HepG2 (cell line): ENCODE results near the gene ZMAT2. TPM values are rescaled to one million over a fixed set of nuclear protein-coding genes. Genes with fewer than 3 reads are reported as not detected.

ENCODE experiments used
- EZH2 ChIP-seq: conservative IDR thresholded peaks from 2 replicates; pipeline ENCODE4 v1.6.1; 2012; ENCODE audit warnings: mild to moderate bottlenecking, low read depth, low read length, moderate library complexity
- HOXD1 ChIP-seq: sonication (generic); formaldehyde crosslinking; IDR thresholded peaks from 2 replicates; pipeline ENCODE4 v1.5.0; 2020; ENCODE audit warnings: missing genetic modification reagents
- JDP2 ChIP-seq: sonication (generic); formaldehyde crosslinking; IDR thresholded peaks from 2 replicates; pipeline ENCODE4 v1.8.1; 2022; ENCODE audit warnings: missing genetic modification reagents, borderline replicate concordance
- KLF11 ChIP-seq: IDR thresholded peaks from 2 replicates; pipeline ENCODE4 v1.6.1; 2016; ENCODE audit warnings: missing compliant biosample characterization
- KLF6 ChIP-seq: IDR thresholded peaks from 2 replicates; pipeline ENCODE4 v1.8.0; 2016; ENCODE audit warnings: missing biosample characterization, missing genetic modification reagents
- KMT2A ChIP-seq: sonication (generic); formaldehyde crosslinking; IDR thresholded peaks from 2 replicates; pipeline ENCODE4 v1.4.0; 2020; ENCODE audit warnings: missing genetic modification reagents
- MTA1 ChIP-seq: sonication (generic); formaldehyde crosslinking; IDR thresholded peaks from 2 replicates; pipeline ENCODE4 v1.4.0; 2020; ENCODE audit warnings: missing genetic modification reagents, mild to moderate bottlenecking, borderline replicate concordance
- NR1H2 ChIP-seq: sonication (generic); formaldehyde crosslinking; IDR thresholded peaks from 2 replicates; pipeline ENCODE4 v1.8.1; 2022; ENCODE audit warnings: low read depth, missing genetic modification reagents, borderline replicate concordance
- RELA ChIP-seq: sonication (generic); formaldehyde crosslinking; IDR thresholded peaks from 2 replicates; pipeline ENCODE4 v1.4.0; 2020; ENCODE audit warnings: missing genetic modification reagents
- REXO4 ChIP-seq: sonication (generic); formaldehyde crosslinking; IDR thresholded peaks from 2 replicates; pipeline ENCODE4 v1.8.0; 2022; ENCODE audit warnings: missing genetic modification reagents, mild to moderate bottlenecking, borderline replicate concordance
- TBX2 ChIP-seq: sonication (generic); formaldehyde crosslinking; IDR thresholded peaks from 2 replicates; pipeline ENCODE4 v1.5.0; 2020; ENCODE audit warnings: missing genetic modification reagents, mild to moderate bottlenecking, borderline replicate concordance
- TOPORS ChIP-seq: sonication (generic); formaldehyde crosslinking; IDR thresholded peaks from 2 replicates; pipeline ENCODE4 v1.8.0; 2023; ENCODE audit warnings: mild to moderate bottlenecking, missing genetic modification reagents
- ZKSCAN1 ChIP-seq: fragments of 150-350 bp; IDR thresholded peaks from 2 replicates; pipeline ENCODE4 v1.6.1; 2014; ENCODE audit warnings: low read length
- ZNF383 ChIP-seq: sonication (generic); formaldehyde crosslinking; IDR thresholded peaks from 2 replicates; pipeline ENCODE4 v1.4.0; 2020; ENCODE audit warnings: missing genetic modification reagents, mild to moderate bottlenecking, borderline replicate concordance
- polyA plus RNA-seq, 8 experiments: library from polyadenylated mRNA; depleted of rRNA in 3 of 8; stranded (reverse) in 7 of 8; unstranded in 1 of 8; fragments of >200 nt; fragmentation: Illumina TruSeq in 4 of 8; extraction: Trizol in 4 of 8; gene quantifications; 2 replicates each; pipeline versions ENCODE4 v1.2.1 to v1.2.3, GENCODE V29; 2011 to 2016; ENCODE audit warnings: low read depth in 4 of 8, missing spikeins in 1 of 8, mixed read lengths in 1 of 8; ENCODE audit not compliant: insufficient read depth in 1 of 8
- total RNA-seq, 5 experiments: library from RNA; depleted of rRNA; stranded (reverse); fragments of >200 nt; fragmentation: Illumina TruSeq; extraction: Trizol; gene quantifications; 2 replicates each; pipeline ENCODE4 v1.2.3, GENCODE V29; 2016; ENCODE audit warnings: low read depth in 1 of 5
- TF ChIP-seq, protein P1 (sequence below): sonication (generic); formaldehyde crosslinking; conservative IDR thresholded peaks from 2 replicates; pipeline ENCODE4 v1.8.1; 2023; ENCODE audit warnings: missing genetic modification reagents
- TF ChIP-seq, protein P2 (sequence below): sonication (generic); formaldehyde crosslinking; IDR thresholded peaks from 2 replicates; pipeline ENCODE4 v1.4.0; 2020; ENCODE audit warnings: missing genetic modification reagents
- TF ChIP-seq, protein P3 (sequence below): sonication (generic); formaldehyde crosslinking; IDR thresholded peaks from 2 replicates; pipeline ENCODE4 v1.5.0; 2020; ENCODE audit warnings: mild to moderate bottlenecking, missing genetic modification reagents, borderline replicate concordance
- TF ChIP-seq, protein P4 (sequence below): sonication (generic); formaldehyde crosslinking; IDR thresholded peaks from 2 replicates; pipeline ENCODE4 v1.4.0; 2020; ENCODE audit warnings: missing genetic modification reagents
- TF ChIP-seq, protein P5 (sequence below): sonication (generic); formaldehyde crosslinking; IDR thresholded peaks from 2 replicates; pipeline ENCODE4 v1.5.0; 2020; ENCODE audit warnings: missing genetic modification reagents

ZMAT2 gene
- total and polyA plus RNA-seq, 2 of the 13 experiments (the other 11 are each of a cell fraction or from before 2014, with no cell fraction given), result 35.4 to 92.8 TPM

DNA sequence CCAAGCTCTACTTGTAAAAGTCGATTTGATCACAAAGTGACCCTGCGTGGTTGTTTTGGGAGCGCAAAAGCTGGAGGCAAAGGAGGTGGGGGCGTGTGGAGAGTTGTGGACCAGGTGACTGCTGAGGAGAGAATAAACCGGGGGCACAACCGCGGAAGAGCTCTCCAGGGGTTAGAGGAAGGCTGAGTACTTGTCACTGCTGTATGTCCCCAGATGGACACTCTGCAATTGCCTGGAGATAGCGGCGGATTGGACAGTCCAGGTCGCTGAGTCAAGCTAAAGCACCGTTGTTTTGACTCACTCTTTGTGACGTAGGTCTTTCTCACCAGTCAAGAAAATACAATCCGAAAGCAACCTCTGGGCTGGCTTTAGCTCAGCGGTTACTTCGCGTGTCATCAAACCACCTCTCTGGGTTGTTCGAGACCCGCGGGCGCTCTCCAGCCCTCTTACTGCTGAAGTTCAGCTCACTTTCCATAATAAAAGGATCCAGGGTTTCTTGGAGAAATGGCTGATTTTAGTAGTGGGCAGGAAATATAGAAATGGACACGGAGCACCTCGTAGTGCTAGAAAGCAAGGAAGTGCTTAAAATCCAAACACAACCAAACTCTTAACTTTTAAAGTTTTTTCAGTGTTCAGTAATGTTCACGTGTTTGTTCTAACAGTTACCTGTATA lies 25.7 kb downstream of the ZMAT2 start (continued):
- TF ChIP-seq, protein P1, sequence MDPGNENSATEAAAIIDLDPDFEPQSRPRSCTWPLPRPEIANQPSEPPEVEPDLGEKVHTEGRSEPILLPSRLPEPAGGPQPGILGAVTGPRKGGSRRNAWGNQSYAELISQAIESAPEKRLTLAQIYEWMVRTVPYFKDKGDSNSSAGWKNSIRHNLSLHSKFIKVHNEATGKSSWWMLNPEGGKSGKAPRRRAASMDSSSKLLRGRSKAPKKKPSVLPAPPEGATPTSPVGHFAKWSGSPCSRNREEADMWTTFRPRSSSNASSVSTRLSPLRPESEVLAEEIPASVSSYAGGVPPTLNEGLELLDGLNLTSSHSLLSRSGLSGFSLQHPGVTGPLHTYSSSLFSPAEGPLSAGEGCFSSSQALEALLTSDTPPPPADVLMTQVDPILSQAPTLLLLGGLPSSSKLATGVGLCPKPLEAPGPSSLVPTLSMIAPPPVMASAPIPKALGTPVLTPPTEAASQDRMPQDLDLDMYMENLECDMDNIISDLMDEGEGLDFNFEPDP (CRISPR knock-in tag), result no peak
- TF ChIP-seq, protein P2, sequence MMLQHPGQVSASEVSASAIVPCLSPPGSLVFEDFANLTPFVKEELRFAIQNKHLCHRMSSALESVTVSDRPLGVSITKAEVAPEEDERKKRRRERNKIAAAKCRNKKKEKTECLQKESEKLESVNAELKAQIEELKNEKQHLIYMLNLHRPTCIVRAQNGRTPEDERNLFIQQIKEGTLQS (CRISPR knock-in tag), result no peak; the same call in 1 of the 2 replicates
- no peak for TF ChIP-seq JDP2
- TF ChIP-seq, protein P3, sequence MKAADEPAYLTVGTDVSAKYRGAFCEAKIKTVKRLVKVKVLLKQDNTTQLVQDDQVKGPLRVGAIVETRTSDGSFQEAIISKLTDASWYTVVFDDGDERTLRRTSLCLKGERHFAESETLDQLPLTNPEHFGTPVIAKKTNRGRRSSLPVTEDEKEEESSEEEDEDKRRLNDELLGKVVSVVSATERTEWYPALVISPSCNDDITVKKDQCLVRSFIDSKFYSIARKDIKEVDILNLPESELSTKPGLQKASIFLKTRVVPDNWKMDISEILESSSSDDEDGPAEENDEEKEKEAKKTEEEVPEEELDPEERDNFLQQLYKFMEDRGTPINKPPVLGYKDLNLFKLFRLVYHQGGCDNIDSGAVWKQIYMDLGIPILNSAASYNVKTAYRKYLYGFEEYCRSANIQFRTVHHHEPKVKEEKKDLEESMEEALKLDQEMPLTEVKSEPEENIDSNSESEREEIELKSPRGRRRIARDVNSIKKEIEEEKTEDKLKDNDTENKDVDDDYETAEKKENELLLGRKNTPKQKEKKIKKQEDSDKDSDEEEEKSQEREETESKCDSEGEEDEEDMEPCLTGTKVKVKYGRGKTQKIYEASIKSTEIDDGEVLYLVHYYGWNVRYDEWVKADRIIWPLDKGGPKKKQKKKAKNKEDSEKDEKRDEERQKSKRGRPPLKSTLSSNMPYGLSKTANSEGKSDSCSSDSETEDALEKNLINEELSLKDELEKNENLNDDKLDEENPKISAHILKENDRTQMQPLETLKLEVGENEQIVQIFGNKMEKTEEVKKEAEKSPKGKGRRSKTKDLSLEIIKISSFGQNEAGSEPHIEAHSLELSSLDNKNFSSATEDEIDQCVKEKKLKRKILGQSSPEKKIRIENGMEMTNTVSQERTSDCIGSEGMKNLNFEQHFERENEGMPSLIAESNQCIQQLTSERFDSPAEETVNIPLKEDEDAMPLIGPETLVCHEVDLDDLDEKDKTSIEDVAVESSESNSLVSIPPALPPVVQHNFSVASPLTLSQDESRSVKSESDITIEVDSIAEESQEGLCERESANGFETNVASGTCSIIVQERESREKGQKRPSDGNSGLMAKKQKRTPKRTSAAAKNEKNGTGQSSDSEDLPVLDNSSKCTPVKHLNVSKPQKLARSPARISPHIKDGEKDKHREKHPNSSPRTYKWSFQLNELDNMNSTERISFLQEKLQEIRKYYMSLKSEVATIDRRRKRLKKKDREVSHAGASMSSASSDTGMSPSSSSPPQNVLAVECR (CRISPR knock-in tag), result peak; percentile 75; the same call in 1 of the 2 replicates
- TF ChIP-seq, protein P4, sequence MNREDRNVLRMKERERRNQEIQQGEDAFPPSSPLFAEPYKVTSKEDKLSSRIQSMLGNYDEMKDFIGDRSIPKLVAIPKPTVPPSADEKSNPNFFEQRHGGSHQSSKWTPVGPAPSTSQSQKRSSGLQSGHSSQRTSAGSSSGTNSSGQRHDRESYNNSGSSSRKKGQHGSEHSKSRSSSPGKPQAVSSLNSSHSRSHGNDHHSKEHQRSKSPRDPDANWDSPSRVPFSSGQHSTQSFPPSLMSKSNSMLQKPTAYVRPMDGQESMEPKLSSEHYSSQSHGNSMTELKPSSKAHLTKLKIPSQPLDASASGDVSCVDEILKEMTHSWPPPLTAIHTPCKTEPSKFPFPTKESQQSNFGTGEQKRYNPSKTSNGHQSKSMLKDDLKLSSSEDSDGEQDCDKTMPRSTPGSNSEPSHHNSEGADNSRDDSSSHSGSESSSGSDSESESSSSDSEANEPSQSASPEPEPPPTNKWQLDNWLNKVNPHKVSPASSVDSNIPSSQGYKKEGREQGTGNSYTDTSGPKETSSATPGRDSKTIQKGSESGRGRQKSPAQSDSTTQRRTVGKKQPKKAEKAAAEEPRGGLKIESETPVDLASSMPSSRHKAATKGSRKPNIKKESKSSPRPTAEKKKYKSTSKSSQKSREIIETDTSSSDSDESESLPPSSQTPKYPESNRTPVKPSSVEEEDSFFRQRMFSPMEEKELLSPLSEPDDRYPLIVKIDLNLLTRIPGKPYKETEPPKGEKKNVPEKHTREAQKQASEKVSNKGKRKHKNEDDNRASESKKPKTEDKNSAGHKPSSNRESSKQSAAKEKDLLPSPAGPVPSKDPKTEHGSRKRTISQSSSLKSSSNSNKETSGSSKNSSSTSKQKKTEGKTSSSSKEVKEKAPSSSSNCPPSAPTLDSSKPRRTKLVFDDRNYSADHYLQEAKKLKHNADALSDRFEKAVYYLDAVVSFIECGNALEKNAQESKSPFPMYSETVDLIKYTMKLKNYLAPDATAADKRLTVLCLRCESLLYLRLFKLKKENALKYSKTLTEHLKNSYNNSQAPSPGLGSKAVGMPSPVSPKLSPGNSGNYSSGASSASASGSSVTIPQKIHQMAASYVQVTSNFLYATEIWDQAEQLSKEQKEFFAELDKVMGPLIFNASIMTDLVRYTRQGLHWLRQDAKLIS, result no peak
- no peak for TF ChIP-seq REXO4 (CRISPR knock-in tag)
- no peak for TF ChIP-seq ZKSCAN1
- no peak for TF ChIP-seq TBX2 (CRISPR knock-in tag)
- TF ChIP-seq, protein P5, sequence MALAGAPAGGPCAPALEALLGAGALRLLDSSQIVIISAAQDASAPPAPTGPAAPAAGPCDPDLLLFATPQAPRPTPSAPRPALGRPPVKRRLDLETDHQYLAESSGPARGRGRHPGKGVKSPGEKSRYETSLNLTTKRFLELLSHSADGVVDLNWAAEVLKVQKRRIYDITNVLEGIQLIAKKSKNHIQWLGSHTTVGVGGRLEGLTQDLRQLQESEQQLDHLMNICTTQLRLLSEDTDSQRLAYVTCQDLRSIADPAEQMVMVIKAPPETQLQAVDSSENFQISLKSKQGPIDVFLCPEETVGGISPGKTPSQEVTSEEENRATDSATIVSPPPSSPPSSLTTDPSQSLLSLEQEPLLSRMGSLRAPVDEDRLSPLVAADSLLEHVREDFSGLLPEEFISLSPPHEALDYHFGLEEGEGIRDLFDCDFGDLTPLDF (CRISPR knock-in tag), result no peak
- no peak for TF ChIP-seq EZH2
- TF ChIP-seq TOPORS, result no peak
- TF ChIP-seq NR1H2 (CRISPR knock-in tag), result no peak
- 0 out of 2 replicates have a peak, but pooled peaks have one; percentile 32 for TF ChIP-seq KLF6 (CRISPR knock-in tag)
- TF ChIP-seq KMT2A (CRISPR knock-in tag), result peak; percentile 26; the same call in 1 of the 2 replicates
- no peak for TF ChIP-seq KLF11
- no peak for TF ChIP-seq MTA1 (CRISPR knock-in tag)
- peak; percentile 51; the same call in 1 of the 2 replicates for TF ChIP-seq HOXD1 (CRISPR knock-in tag)
- TF ChIP-seq ZNF383, result no peak
- no peak for TF ChIP-seq RELA (CRISPR knock-in tag)
